Parietal lobe (tissue), 2 donors: ENCODE measurements around the gene SLC19A3. TPM values are rescaled to one million over a fixed set of nuclear protein-coding genes. Genes with fewer than 3 reads are reported as not detected.

Source experiments
- small RNA-seq: library from RNA; depleted of rRNA; stranded (forward); fragments of <200 nt; gene quantifications from one replicate; pipeline ENCODE3, GENCODE V24; 2014; ENCODE audit warnings: low replicate concordance
- total RNA-seq: library from RNA; depleted of rRNA; stranded (reverse); fragments of >200 nt; gene quantifications from one replicate; pipeline ENCODE4 v1.2.3, GENCODE V29; 2014

The SLC19A3 gene
- total RNA-seq: 3.1 TPM

DNA sequence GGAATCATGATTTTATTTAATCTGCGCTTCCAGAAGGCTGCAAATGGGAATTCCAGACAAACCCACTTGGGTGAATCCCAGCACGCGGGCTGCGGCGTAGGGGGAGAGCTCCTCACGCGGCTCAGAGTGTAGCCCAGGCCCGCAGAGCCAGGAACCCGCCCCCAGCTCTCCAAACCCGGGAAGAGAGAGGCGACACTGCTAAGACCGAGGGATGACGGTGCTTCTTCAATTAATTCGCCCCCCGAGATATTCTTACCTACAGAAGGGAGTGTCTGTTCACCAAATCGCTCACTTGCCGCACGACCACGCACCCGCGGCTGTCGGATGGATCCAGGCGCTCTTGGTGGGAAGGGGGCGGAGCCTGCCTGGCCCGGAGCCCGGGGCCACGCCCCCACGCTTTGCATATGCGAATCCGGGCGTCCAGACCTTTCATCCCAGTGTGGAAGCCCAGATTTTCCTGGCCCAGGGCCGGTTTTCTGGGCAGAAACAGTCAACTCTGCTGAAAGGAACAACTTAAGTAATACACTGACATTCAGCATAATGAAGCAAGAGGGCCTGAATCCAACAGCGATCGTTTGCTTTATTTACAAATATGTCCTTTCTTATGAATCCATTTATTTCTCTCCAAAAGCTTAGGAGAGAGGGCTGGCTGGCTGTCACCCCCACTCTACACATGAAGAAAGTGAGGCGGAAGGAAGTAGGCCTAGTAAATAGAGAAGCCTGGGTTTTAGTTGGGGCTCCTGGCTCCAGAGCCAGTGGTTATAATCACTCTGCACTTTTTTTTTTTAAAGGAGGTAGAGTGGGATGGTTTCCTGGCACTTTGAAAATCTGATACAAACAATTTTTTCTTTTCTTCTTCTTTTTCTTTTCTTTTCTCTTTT lies at the start of gene SLC19A3:
Gene SLC19A3 (minus strand): TSS at position 342 of the 881 bp plus-strand sequence. CDS start 15,710 bp downstream, outside the sequence.

GRCh38 chr2:227745594-227745993 lies 27.8 kb upstream of the SLC19A3 start, which contains the start of gene SCYGR8:
TSS of gene SCYGR8 (plus strand) at chr2:227745894. CDS start at chr2:227745894, 0 bp downstream.

DNA sequence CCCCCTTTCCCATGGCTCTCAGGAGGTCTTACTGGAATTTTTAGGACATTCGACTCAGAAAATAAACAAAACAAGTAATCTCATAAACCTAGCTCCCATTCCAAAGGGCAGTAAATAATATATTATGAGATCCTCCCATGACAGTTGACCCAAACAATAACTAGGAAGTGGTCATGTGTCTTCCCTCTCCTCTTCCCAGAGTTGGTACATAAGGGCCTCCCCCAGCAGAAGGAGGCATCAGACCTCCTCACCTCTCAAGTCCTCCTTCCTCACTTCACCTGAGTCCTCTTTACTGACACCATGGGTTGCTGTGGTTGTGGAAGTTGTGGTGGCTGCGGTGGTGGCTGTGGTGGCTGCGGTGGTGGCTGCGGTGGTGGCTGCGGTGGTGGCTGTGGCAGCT lies 10.2 kb upstream of the SLC19A3 start, which contains the start of gene SCYGR7:
Gene SCYGR7 (plus strand): TSS at position 301 of the 400 bp plus-strand sequence. CDS start 0 bp downstream, at position 301.

DNA sequence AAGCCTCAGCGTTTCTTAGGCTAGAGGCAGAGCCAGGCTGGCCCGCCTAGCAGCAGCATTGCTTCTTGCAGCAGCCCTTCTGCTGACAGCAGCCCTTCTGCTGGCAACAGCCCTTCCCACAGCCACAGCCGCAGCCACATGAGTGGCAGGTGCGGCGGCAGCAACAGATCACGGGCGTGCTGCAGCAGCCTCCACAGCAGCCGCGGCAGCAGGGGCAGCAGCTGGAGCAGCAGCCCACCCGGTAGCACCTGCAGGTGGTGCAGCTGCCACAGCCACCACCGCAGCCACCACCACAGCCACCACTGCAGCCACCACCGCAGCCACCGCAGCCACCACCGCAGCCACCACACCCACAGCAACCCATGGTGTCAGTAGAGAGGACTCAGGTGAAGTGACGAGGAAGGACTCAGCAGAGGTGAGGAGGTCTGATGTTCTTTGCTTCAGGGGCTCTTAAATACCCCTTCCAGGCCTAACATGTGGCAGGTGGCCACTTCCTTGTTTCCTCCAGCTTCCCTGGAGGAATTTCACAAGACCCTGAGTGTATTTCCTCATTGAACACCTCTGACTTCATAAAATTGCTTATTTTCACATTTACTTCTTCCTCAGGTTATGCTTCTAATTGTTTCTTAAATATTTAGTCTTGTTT lies 6.7 kb upstream of the SLC19A3 start, which contains the start of gene SCYGR6:
Gene SCYGR6 (minus strand): TSS at position 364 of the 646 bp plus-strand sequence. CDS start 0 bp downstream, at position 364.

GRCh38 chr2:227666631-227667170 lies 51.1 kb downstream of the SLC19A3 start, which contains the start of gene SCYGR5:
TSS of gene SCYGR5 (plus strand) at chr2:227666804. CDS start at chr2:227666804, 0 bp downstream.

Small RNA genes within 50 kb of the gene (small RNA-seq; reads per million reads assigned to genes)
- not detected for gene RNA5SP121

Other genes starting within 250 kb of the SLC19A3 start
- gene AGFG1, start 245.9 kb downstream of the SLC19A3 start, total RNA-seq: 110 TPM
- not detected for gene SCYGR2, start 119.1 kb downstream of the SLC19A3 start, total RNA-seq
- gene SCYGR3, start 103.2 kb downstream of the SLC19A3 start, total RNA-seq: not detected
- not detected for gene SCYGR4, start 100.5 kb downstream of the SLC19A3 start, total RNA-seq
- not detected for gene SCYGR5, start 51.2 kb downstream of the SLC19A3 start, total RNA-seq
- not detected for gene SCYGR6, start 6.7 kb upstream of the SLC19A3 start, total RNA-seq
- not detected for gene SCYGR7, start 10.3 kb upstream of the SLC19A3 start, total RNA-seq
- gene SCYGR8, start 27.9 kb upstream of the SLC19A3 start, total RNA-seq: not detected
- not detected for gene CCL20, start 95.8 kb upstream of the SLC19A3 start, total RNA-seq
- 2.5 TPM for gene DAW1, start 153.6 kb upstream of the SLC19A3 start, total RNA-seq